ENCODE measurements around the gene GART.
"Not testable (repeated sequence)": the region's sequence is repeated elsewhere in the genome, so short reads cannot be mapped to it uniquely, and the experiment has no call there.

GART gene

DNA sequence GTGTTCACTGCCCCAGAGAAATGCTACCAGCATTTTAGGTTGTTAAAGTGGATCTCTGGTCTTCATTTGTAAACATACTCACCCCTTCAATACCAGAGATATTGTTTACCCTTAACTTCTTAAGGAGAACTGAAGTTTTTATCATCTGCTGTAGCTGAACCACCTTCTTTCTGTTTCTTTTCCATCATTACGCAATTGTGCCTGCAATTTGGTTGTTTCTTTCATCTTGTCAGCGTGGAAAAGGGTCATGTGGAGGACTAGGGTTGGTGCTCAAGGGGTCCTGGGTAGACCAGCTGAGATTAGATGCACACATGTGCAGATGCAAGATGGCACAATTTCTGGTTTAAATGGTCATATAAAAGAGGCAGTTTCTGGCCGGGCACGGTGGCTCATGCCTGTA, 23.0 kb downstream of the GART start:
- DNase-seq (ENCODE audit: low read depth in 3 of 3) = no peak

DNA sequence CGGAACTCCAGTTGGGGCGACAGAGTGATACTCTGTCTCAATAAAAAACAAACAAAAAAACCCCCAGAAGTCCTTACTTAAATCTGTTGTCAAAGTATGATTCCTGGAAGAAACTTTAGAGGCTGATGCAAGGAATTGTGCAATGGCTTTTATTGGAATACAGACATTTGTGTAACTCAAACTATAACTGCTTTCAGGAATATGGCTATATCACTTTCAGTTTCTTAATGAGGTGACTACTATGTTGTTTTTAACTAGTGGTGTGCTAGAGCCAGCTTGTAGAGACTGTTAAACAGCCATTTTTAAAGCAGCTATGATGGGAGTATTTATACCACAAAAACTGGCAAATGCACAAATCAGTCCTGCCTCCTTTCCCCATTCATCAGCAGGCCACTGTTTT, 27.7 kb downstream of the GART start:
- DNase-seq (ENCODE audit: low read depth in 3 of 3) = no peak

DNA sequence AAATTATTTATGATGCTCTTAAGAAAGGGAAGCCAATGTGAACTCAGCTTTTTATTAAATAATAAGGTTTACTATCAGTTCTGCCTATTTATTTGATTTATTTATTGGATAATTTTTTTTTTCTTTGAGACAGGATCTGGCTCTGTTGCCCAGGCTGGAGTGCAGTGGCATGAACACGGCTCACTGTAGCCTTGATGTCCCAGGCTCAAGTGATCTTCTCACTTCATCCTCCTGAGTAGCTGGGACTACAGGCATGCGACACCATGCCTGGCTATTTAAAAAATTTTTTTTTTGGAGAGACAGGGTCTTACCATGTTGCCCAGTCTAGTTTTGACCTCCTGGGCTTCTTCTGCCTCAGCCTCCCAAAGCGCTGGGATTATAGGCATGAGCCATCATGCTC, 29.4 kb downstream of the GART start:
- DNase-seq (ENCODE audit: low read depth in 3 of 3) = no peak

GRCh38 chr21:33511639-33512038, 30.3 kb downstream of the GART start:
- no peak for DNase-seq (ENCODE audit: low read depth in 3 of 3)

DNA sequence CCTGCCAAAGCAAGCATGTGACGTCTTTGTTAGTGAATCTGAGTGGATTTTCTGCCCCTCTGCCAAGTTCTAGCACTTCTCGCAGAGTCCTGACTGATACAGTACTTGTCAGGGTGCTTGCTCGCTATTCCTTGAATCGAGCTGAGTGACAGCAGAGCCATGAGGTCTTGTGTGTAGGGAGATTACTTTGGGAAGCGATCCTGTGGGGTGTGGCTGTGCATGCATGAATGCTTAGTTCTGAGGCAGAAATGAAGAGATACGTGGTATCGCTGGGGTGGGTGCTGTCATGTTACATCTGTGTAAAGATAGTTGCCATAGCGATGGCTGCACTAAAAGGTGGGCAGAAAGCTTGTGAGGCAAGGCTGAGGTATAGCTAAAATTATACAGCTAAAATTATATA, 31.1 kb downstream of the GART start:
- no peak for DNase-seq (ENCODE audit: low read depth in 3 of 3)

- not testable (repeated sequence) for DNase-seq (ENCODE audit: low read depth in 3 of 3)
Observed at GRCh38 chr21:33507003-33507402, 34.9 kb downstream of the GART start.

- no peak for DNase-seq (ENCODE audit: low read depth in 3 of 3)
Observed at GRCh38 chr21:33505833-33506232, 36.1 kb downstream of the GART start.

DNA sequence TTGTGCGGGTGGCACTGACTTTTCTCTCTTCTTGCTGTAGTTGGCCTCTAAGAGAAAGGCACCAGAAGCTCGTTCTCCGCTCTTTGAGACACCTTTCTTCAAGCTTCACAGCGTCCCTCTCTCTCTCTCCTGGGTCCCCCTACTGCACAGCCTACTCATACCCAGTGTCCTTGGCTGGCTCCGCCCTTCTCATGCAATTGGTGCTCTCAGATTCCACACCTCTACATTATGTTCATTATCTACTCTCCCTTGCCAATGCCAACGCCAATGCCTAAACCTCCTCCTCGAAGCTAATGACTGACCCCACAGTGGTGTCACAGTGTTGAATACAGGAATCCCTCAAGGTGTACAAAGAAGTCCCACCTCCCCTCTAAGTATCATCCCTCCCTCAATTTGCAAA, 45.6 kb downstream of the GART start:
- DNase-seq (ENCODE audit: low read depth in 3 of 3) = no peak

DNA sequence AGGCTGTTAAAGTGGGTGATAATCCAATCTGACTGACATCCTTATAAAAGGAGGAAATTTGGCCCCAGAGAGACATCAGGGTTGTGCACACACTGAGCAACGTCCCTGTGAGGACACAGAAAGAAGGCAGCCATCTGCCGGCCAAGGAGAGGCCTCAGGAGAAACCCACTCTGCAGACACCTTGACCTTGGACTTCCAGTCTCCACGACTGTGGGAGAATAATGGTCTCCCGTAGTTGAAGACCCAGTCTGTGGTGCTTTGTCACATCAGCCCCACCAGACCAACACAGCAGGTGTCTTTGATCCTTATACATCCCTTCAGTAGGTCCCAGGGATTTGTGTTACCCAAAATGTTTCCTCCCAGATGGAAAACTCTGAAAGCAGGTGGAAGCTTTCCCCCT, 46.2 kb downstream of the GART start:
- no peak for DNase-seq (ENCODE audit: low read depth in 3 of 3)

DNA sequence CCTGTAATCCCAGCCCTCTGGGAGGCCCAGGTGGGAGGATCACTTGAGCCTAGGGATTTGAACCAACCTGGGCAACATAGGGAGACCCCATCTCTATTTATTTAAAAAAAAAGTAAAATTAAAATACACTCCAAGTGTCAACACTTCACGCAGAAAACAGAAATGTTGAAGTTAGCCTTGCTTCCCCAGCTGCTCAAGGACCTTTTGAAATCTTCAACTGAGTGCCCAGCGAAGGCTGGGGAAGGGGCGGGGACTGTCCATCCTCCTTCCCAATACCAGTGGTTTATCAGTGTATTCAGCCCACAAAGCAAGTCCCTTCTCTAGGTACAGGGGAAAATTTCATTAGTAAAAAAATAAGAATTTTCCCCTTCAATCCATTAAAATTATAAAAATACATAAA, 48.2 kb downstream of the GART start:
- no peak for DNase-seq (ENCODE audit: low read depth in 3 of 3)

DNA sequence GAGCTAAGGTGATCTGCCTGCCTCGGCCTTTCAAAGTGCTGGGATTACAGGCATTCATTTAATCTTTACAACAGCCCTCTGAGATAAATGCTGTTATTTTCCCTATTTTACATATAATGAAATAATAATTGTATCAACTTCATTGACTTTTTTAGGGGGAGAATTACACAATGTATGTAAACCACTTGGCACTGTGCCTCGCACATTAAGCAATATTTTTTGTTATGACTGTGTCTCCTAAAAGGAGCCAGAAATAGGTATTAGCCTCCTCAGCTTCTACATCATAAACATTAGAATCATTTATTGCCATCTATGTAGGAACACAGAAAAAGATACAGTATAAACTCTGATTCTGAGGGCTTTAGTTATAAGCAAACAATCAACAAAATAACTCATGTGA, 49.3 kb downstream of the GART start:
- no peak for DNase-seq (ENCODE audit: low read depth in 3 of 3)

DNA sequence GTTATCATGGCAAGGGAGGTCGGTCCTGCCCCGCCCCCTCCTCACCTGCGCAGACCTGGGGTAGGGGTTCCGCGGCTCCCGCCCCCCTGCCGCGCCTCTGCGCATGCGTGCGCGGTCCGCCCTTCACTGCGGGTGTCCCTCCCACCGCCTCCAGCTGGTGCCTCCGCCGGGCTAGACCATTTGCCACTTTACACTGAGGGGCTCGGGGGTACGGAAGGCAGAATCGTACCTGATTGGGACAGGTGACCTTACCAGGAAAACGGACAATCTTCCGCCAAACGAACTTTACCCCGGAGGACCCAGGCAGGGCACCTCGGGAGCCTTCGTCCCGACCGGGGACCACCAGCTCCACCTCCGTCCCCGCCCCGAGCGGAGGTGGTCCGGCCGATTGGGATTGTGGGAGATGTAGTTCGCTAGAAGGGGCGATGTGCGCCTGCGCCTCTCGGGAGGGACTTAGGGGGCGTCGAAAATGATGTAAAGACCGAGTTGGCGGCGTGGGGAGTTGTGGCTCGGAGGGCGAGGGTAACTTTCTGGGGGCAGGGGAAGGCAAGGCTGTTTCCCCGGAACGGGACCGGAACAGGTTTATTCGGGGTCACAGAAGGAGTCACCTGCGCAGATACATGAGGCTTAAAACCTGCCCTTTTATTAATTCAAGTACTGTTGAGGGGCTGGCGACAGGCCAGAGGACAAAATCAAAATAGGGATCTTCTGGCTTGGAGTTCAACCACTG, 50.4 kb downstream of the GART start, which contains the start of gene DNAJC28:
Gene DNAJC28 (minus strand): TSS at position 344 of the 730 bp plus-strand sequence. CDS start 2,323 bp downstream, outside the sequence.
- peak; percentile 92 for DNase-seq (ENCODE audit: low read depth in 3 of 3)

GRCh38 chr21:33490991-33491372, 50.9 kb downstream of the GART start:
- DNase-seq (ENCODE audit: low read depth in 3 of 3) = no peak

DNA sequence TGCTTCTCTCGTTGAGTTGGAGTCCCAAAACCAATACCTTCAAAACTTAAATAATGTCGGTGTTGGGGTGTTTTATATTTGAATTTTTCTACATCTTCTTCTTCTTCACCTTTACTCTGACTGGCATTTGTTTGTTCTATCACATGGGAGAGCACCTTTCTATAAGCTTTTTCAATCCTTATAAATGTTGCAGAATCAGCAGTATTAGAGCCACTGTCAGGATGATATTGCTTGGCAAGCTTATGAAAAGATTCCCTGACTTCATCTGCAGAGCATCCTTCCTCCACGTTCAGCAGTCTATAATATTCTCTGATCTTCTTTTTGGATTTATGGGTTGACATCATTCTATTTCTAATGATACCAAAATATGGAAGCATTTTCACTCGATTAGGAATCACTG, 53.0 kb downstream of the GART start:
- no peak for DNase-seq (ENCODE audit: low read depth in 3 of 3)

GRCh38 chr21:33487996-33488395, 53.9 kb downstream of the GART start:
- no peak for DNase-seq (ENCODE audit: low read depth in 3 of 3)

DNA sequence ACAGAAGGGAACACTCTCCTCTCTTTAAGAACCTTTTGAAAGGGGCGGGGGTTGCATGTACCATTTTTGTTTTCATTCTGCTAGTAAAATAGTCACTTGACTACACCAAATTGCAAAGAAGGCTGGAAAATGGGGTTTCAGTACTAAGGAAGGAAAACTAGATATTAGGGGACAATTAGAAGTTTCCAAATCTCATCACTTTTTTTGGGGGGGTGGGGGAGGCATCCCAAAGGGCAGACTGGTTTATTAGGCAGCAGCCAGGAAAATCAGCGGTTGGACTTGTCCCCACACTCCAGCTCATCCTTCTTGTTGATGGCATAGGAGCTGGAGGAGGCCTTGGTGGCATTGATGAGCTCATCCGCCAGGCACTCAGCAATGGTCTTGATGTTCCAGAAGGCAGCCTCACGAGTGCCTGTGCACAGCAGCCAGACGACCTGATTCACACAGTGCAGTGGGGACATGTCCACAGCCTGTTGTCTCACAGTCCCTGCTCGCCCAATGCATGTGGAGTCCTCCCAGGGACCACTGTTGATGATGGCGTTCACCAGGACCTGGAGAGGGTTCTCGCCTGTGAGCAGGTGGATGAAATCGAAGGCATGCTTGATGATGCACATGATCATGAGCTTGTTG, 60.5 kb downstream of the GART start:
- DNase-seq (ENCODE audit: low read depth in 3 of 3) = no peak

DNA sequence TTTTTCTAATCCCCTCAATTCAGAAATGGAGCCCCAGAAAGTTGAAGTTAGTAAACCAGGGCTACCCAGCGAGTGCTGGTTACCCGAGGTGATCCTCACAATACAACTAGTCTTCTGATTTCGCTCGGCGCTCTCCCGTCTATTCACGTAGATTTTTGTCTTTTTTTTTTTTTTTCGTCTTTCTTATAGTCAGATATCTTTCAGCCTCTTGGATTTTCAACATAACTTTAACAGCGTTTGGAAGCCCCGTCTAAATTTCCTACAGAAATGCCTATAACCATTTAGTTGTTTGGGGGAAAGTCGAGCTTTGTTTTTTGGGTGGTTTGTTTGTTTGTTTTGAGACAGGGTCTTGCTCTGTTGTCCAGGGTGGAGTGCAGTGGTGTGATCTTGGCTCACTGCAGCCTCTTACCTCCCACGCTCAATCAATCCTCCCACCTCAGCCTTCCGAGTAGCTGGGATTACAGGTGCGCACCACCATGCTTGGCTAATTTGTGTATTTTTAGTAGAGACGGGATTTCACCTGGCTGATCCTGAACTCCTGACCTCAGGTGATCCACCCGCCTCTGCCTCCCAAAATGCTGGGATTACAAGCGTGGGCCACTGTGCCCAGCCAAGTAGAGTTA, 61.3 kb downstream of the GART start:
- no peak for DNase-seq (ENCODE audit: low read depth in 3 of 3)

- peak; percentile 92 to 96 (median 95) for DNase-seq (ENCODE audit: low read depth in 3 of 3)
Observed at GRCh38 chr21:33479679-33480480, 62.0 kb downstream of the GART start, which contains the start of gene TMEM50B. Gene TMEM50B, minus strand, starts transcription at chr21:33479974. Its CDS starts 11,089 bp downstream, at chr21:33468885.

GRCh38 chr21:33478935-33479678, 62.8 kb downstream of the GART start:
- peak; percentile 9 to 22 (median 10) for DNase-seq (ENCODE audit: low read depth in 3 of 3)

GRCh38 chr21:33478182-33478581, 63.7 kb downstream of the GART start:
- no peak for DNase-seq (ENCODE audit: low read depth in 3 of 3)

DNA sequence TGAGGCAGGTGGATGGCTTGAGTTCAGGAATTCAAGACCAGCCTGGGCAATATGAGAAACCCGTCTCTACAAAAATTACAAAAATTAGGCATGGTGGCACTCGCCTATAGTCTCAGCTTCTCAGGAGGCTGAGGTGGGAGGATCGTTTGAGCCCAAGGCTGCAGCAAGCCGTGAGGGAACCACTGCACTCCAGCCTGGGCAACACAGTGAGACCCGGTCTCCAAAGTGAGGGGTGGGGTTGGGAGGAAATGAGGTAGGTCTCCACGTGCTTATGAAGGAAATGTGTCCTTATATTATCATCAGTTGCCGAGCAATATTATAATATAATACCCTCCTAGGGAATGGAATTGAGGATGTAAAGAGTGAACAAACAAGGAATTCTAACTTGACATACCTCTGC, 64.9 kb downstream of the GART start:
- DNase-seq (ENCODE audit: low read depth in 3 of 3) = no peak

All from stimulated activated CD4-positive, alpha-beta T cell treated with anti-CD3 and anti-CD28 coated beads, TNF-alpha, amount 100 ng/mL, for 4 hours (primary cell).